CD14-positive monocyte (primary cell): Measurements from ENCODE around the gene TMTC2. TPM values are rescaled to one million over a fixed set of nuclear protein-coding genes. Genes with fewer than 3 reads are reported as not detected.

ENCODE experiments used
- DNase-seq, 3 donors: peaks; one replicate each; pipeline ENCODE4 v3.0.0-alpha.2; 2011 to 2022
- H2AFZ ChIP-seq: 2 replicates; pipeline ENCODE4 v1.6.0; 2012; ENCODE audit warnings: mild to moderate bottlenecking, low read depth, low read length, inconsistent platforms; ENCODE audit not compliant: insufficient read depth, poor library complexity, severe bottlenecking
- H3K27ac ChIP-seq, 2 donors: 1 replicate in 1 of 2; 2 replicates in 1 of 2; pipeline ENCODE4 v1.5.1; 2012 to 2013; ENCODE audit warnings: low read length in 2 of 2, control low read depth in 1 of 2, inconsistent platforms in 1 of 2, low read depth in 1 of 2, mild to moderate bottlenecking in 1 of 2
- H3K27me3 ChIP-seq, 2 donors: one replicate each; pipeline versions ENCODE4 v1.6.0 to v1.6.1; 2011 to 2013; ENCODE audit warnings: low read length in 2 of 2; ENCODE audit not compliant: control insufficient read depth in 2 of 2, insufficient read depth in 2 of 2
- H3K36me3 ChIP-seq, 2 donors: replicated peaks in 1 of 2; 1 replicate in 1 of 2; 2 replicates in 1 of 2; pipeline versions ENCODE4 v1.5.1 to v1.6.1; 2012 to 2013; ENCODE audit warnings: low read length in 2 of 2, control low read depth in 1 of 2, inconsistent platforms in 1 of 2, mild to moderate bottlenecking in 1 of 2; ENCODE audit not compliant: insufficient read depth in 2 of 2, control insufficient read depth in 1 of 2
- H3K4me1 ChIP-seq, 2 donors: 1 replicate in 1 of 2; 2 replicates in 1 of 2; pipeline versions ENCODE4 v1.5.1 to v1.6.1; 2012 to 2013; ENCODE audit warnings: low read length in 2 of 2, control low read depth in 1 of 2, inconsistent platforms in 1 of 2, mild to moderate bottlenecking in 1 of 2, moderate library complexity in 1 of 2; ENCODE audit not compliant: insufficient read depth in 2 of 2, control insufficient read depth in 1 of 2
- H3K4me2 ChIP-seq: replicated peaks from 2 replicates; pipeline ENCODE3; 2012; ENCODE audit warnings: low read length, moderate library complexity, mild to moderate bottlenecking; ENCODE audit not compliant: poor library complexity, severe bottlenecking; ENCODE audit errors: extremely low read depth
- H3K4me3 ChIP-seq, 3 experiments: fragments of 200-600 bp in 1 of 3; sonication (generic) in 1 of 3; replicated peaks in 1 of 3; 1 replicate in 2 of 3; 2 replicates in 1 of 3; pipeline ENCODE4 v1.5.1; 2011 to 2013; ENCODE audit warnings: low read length in 3 of 3, mild to moderate bottlenecking in 3 of 3, control low read depth in 2 of 3, low read depth in 2 of 3, inconsistent platforms in 1 of 3, moderate library complexity in 1 of 3
- H3K79me2 ChIP-seq: 2 replicates; pipeline ENCODE4 v1.6.0; 2012; ENCODE audit warnings: mild to moderate bottlenecking, control low read depth, inconsistent platforms, low read length, moderate library complexity; ENCODE audit not compliant: insufficient read depth
- H3K9ac ChIP-seq: 2 replicates; pipeline ENCODE4 v1.6.0; 2017; ENCODE audit warnings: low read length, mild to moderate bottlenecking; ENCODE audit not compliant: insufficient read depth, poor library complexity, severe bottlenecking
- H3K9me3 ChIP-seq, 2 donors: replicated peaks in 1 of 2; 1 replicate in 1 of 2; 2 replicates in 1 of 2; pipeline versions ENCODE4 v1.5.1 to v1.6.1; 2012 to 2013; ENCODE audit warnings: low read length in 2 of 2, control low read depth in 1 of 2; ENCODE audit not compliant: control insufficient read depth in 1 of 2, insufficient read depth in 1 of 2
- H4K20me1 ChIP-seq: 2 replicates; pipeline ENCODE4 v1.6.0; 2012; ENCODE audit warnings: mild to moderate bottlenecking, low read length, control low read depth, moderate library complexity; ENCODE audit not compliant: insufficient read depth
- H3K27ac Mint-ChIP-seq, 7 donors: one replicate each; pipeline ENCODE4 v1.8.0; 2020; ENCODE audit warnings: mild to moderate bottlenecking in 7 of 7, mixed read lengths in 7 of 7, moderate library complexity in 6 of 7, inconsistent platforms in 2 of 7
- H3K27me3 Mint-ChIP-seq, 3 donors: one replicate each; pipeline ENCODE4 v1.8.0; 2021 to 2022; ENCODE audit warnings: low read depth in 3 of 3, mild to moderate bottlenecking in 3 of 3, mixed read lengths in 3 of 3, moderate library complexity in 3 of 3, inconsistent platforms in 1 of 3
- H3K36me3 Mint-ChIP-seq, 2 donors: one replicate each; pipeline ENCODE4 v1.8.0; 2020; ENCODE audit warnings: mixed read lengths in 2 of 2, inconsistent platforms in 1 of 2, mild to moderate bottlenecking in 1 of 2
- H3K4me1 Mint-ChIP-seq: one replicate; pipeline ENCODE4 v1.8.0; 2020; ENCODE audit warnings: mild to moderate bottlenecking, mixed read lengths
- H3K4me3 Mint-ChIP-seq, 2 donors: one replicate each; pipeline ENCODE4 v1.8.0; 2020; ENCODE audit warnings: mild to moderate bottlenecking in 2 of 2, mixed read lengths in 2 of 2, moderate library complexity in 1 of 2
- H3K9me3 Mint-ChIP-seq, 7 donors: one replicate each; pipeline ENCODE4 v1.8.0; 2020 to 2022; ENCODE audit warnings: mixed read lengths in 7 of 7, mild to moderate bottlenecking in 6 of 7, moderate library complexity in 6 of 7, inconsistent platforms in 2 of 7
- CTCF ChIP-seq: fragments of 200-600 bp; IDR thresholded peaks from one replicate; pipeline ENCODE4 v1.8.0; 2022; ENCODE audit warnings: antibody characterized with exemption, mild to moderate bottlenecking
- WGBS: methylation state at CpG from one replicate; pipeline ENCODE4 v1.1.5; 2013; ENCODE audit warnings: missing lambda C conversion rate; ENCODE audit not compliant: insufficient coverage; 5-methylcytosine and 5-hydroxymethylcytosine counted together
- intact Hi-C, 2 donors: fragments of 100-400 bp; cut with micrococcal nuclease; formaldehyde crosslinking; loops; one replicate each; pipeline versions ENCODE4 v1.15.0 to v1.15.1; 2023
- polyA plus RNA-seq, 3 donors: library from polyadenylated mRNA; depleted of rRNA in 1 of 3; unstranded in 2 of 3; stranded (reverse) in 1 of 3; fragments of 300-500 nt in 2 of 3; fragments of >200 nt in 1 of 3; fragmentation: Illumina TruSeq in 2 of 3; gene quantifications; 1 replicate in 2 of 3; 2 replicates in 1 of 3; pipeline ENCODE4 v1.2.3, GENCODE V29; 2012 to 2021

TMTC2 gene
- polyA plus RNA-seq, 3 donors: 2.5 to 15.7 (median 3.3) TPM

- Histone ChIP-seq H3K9me3 (no peaks in the 10 kb centered on the region), H3K4me1 (no peaks in the 10 kb centered on the region), H3K36me3 (peaks cover 10 to 21% of the 10 kb centered on the region in 2 donors), H3K4me2 (no peak overlapping the region), H4K20me1 (no peaks in the 10 kb centered on the region), H3K4me3 (no peak overlapping the region), H3K9ac (no peak overlapping the region), H3K27me3 (no peaks in the 10 kb centered on the region), H3K79me2 (no peaks in the 10 kb centered on the region), H2AFZ (no peak overlapping the region), H3K27ac (no peak overlapping the region)
- TF ChIP-seq CTCF: no peak
- Mint-ChIP-seq H3K4me3 (no peak overlapping the region), H3K27ac (no peak overlapping the region), H3K4me1 (no peaks in the 10 kb centered on the region), H3K36me3 (peaks cover 49 to 50% of the 10 kb centered on the region in 2 donors), H3K27me3 (no peaks in the 10 kb centered on the region), H3K9me3 (peaks cover 11 to 20% (median 18%) of the 10 kb centered on the region in 7 donors)
- no peak for DNase-seq
- intact Hi-C loops: no loop called here
Measured at GRCh38 chr12:83067981-83068380, 381.3 kb downstream of the TMTC2 start.

DNA sequence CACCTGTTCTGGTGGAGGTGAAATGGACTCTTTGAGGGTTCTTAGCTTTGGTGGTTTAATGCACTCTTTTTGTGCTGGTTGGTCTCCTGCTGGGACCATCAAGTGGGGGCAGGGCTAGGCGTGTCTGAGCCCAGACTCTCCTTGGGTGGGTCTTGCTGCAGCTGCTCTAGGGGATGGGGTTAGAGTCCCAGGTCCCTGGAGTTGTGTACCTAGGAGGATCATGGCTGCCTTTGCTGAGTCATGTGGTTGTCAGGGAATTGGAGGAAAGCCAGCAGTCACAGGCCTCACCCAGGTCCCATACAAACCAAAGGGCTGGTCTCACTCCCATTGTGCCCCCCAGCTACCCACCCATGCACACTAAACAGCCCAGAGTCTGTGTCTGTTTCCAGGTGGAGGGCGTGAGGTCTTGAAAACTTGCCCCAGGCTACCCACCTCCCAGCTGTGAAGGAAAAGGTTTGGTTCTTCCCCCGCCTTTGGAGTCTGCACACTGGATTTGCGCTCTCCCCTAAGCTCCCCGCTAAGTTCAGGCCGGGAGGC lies 387.7 kb downstream of the TMTC2 start:
- H3K9me3 Mint-ChIP-seq: peaks cover 18 to 35% (median 27%) of the 10 kb centered on the region in 7 donors
- peaks cover 63 to 66% of the 10 kb centered on the region in 2 donors for H3K36me3 Mint-ChIP-seq
- no peaks in the 10 kb centered on the region for H4K20me1 ChIP-seq
- H3K9ac ChIP-seq: no peak overlapping the region
- no peak overlapping the region for H3K4me3 ChIP-seq
- no peaks in the 10 kb centered on the region for H3K27me3 ChIP-seq
- no peak for TF ChIP-seq CTCF
- no peak for DNase-seq
- H3K4me1 Mint-ChIP-seq: no peaks in the 10 kb centered on the region
- peaks cover 8 to 21% of the 10 kb centered on the region in 2 donors for H3K36me3 ChIP-seq
- no peak overlapping the region for H3K4me3 Mint-ChIP-seq
- no peaks in the 10 kb centered on the region for H3K4me1 ChIP-seq
- no peaks in the 10 kb centered on the region for H3K27me3 Mint-ChIP-seq
- no peak overlapping the region for H3K4me2 ChIP-seq
- peaks cover 0 to 8% of the 10 kb centered on the region in 2 donors for H3K9me3 ChIP-seq
- no peak overlapping the region for H2AFZ ChIP-seq
- no peak overlapping the region for H3K27ac ChIP-seq
- H3K79me2 ChIP-seq: no peaks in the 10 kb centered on the region
- H3K27ac Mint-ChIP-seq: no peak overlapping the region
- WGBS: 100% methylated on average over 4 of the region's 6 CpGs
- intact Hi-C loops: no loop called here
